Fibroblast of mammary gland (primary cell): ENCODE results near the gene CGREF1.

Source experiments
- DNase-seq: peaks from one replicate; pipeline ENCODE4 v3.0.0-alpha.2; 2010; ENCODE audit warnings: low read depth
- H3K4me3 ChIP-seq: 2 replicates; pipeline ENCODE4 v1.5.1; 2011; ENCODE audit warnings: low read depth, mild to moderate bottlenecking, low read length, moderate library complexity; ENCODE audit not compliant: control insufficient read depth
- TF ChIP-seq, protein P1 (sequence below): conservative IDR thresholded peaks from 2 replicates; pipeline ENCODE4 v1.5.1; 2011; ENCODE audit warnings: low read depth, low read length, inconsistent platforms; ENCODE audit not compliant: control insufficient read depth, insufficient read depth

Gene CGREF1

DNA sequence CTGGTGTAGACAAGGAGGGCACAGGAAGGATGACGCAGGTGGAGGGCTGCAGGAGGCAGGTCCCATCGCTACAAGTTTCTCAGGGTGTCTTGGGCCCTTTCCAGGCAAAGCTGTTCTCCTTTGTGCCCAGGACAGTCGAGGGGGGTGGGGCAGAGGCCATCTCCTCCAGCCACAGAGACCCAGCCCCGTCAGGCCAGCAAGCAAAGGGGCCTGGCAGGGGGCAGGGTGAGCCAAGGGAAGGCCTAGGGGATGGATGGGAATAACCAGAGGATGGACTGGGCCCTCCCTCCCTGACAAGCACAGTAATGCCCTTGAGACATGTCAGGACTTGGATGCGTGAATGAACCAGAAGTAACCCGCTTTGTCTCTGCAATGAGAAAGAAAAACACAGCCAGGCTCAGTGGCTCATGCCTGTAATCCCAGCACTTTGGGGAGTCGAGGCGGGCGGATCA is 36.2 kb upstream of the CGREF1 start:
- TF ChIP-seq, protein P1, sequence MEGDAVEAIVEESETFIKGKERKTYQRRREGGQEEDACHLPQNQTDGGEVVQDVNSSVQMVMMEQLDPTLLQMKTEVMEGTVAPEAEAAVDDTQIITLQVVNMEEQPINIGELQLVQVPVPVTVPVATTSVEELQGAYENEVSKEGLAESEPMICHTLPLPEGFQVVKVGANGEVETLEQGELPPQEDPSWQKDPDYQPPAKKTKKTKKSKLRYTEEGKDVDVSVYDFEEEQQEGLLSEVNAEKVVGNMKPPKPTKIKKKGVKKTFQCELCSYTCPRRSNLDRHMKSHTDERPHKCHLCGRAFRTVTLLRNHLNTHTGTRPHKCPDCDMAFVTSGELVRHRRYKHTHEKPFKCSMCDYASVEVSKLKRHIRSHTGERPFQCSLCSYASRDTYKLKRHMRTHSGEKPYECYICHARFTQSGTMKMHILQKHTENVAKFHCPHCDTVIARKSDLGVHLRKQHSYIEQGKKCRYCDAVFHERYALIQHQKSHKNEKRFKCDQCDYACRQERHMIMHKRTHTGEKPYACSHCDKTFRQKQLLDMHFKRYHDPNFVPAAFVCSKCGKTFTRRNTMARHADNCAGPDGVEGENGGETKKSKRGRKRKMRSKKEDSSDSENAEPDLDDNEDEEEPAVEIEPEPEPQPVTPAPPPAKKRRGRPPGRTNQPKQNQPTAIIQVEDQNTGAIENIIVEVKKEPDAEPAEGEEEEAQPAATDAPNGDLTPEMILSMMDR: no peak
- DNase-seq: no peak
- no peak overlapping the region for H3K4me3 ChIP-seq

- no peak for DNase-seq
- TF ChIP-seq, protein P1: no peak
Observed at GRCh38 chr2:27154488-27154887, 35.6 kb upstream of the CGREF1 start.

DNA sequence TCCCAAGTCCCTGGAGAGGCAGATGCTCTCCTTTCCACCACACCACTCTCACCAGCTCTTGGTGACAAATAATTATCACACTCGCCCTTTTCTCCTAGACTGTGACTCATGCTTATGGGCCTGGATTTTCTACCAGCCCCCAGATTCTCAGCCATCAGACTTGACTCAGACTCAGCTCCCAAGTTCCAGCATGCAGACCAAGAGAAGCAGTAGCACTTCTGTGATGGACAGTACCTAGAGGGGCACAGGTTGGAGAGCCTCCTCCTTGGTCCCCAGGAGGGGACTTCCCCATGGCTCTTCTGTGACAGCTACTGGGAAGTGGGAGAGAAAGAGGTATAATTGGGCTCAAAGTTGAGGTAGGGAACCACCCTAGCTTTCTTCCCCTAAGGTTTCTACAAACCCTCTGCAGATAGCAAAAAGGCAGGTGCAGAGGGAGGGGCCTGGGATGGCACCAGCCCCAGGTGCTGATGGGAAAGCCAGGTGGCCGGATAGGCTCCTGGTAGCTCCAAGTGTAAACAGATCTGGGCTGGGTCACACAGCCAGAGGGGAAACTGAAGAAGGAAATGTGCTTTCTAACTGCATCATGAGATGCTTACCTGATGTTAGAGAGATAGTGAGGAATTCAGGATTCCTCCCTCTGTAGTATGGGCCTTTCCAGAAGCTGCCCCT is 34.0 kb upstream of the CGREF1 start:
- no peak overlapping the region for H3K4me3 ChIP-seq
- DNase-seq: peak; percentile 55
- TF ChIP-seq, protein P1: no peak

More at GRCh38 chr2:27154488-27154887, 35.6 kb upstream of the CGREF1 start:
- no peak overlapping the region for H3K4me3 ChIP-seq

- no peak for DNase-seq
- TF ChIP-seq, protein P1: no peak
- no peak overlapping the region for H3K4me3 ChIP-seq
Observed at GRCh38 chr2:27152102-27152795, 33.3 kb upstream of the CGREF1 start.

- TF ChIP-seq, protein P1: no peak
Observed at GRCh38 chr2:27150639-27151230, 31.8 kb upstream of the CGREF1 start.

GRCh38 chr2:27149570-27150405 is 30.9 kb upstream of the CGREF1 start:
- H3K4me3 ChIP-seq: no peak overlapping the region
- no peak for DNase-seq
- TF ChIP-seq, protein P1: no peak

More at GRCh38 chr2:27150639-27151230, 31.8 kb upstream of the CGREF1 start:
- no peak overlapping the region for H3K4me3 ChIP-seq
- DNase-seq: no peak
